ENCODE data around the gene CYP3A7. TPM values are rescaled to one million over a fixed set of nuclear protein-coding genes. Genes with fewer than 3 reads are reported as not detected.

CYP3A7 gene
- total and polyA plus RNA-seq, 9 of the 15 experiments (the other 6 are each of a cell fraction or from before 2014, with no cell fraction given) = 0.20 TPM; not detected in 8

DNA sequence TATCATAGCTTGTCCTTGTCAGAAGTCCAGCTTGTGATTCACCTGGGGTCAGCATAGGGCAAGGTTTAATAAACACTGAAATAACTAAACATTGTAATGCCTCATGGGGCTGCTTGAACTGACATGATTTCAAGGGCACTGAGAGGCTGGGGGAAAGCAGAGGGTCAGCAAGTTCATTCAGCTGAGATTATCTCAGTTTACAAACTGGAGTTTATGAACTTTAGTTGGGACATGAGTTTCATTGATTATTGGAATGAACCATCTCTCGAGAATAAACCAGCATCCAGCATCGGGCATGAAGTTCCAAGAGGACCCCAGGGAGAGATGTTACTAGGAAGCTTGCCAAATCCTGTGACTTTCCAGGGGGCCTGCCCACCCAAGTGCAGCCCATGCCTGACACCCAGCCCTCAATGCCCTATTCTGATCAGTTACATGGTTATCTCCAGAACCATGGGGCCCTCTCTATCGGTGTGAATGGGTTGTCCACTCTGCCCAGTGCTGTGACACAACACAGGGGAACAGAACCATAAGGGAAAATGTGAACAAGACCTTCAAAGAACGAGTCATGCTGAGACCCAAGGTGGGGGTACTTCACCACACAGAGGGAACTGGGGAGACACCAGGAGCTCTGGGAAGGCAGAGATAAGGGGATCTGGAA is 7.9 kb upstream of the CYP3A7 start:
- Histone ChIP-seq H3K9ac (ENCODE audit: insufficient read depth in 1 of 2, low read depth in 2 of 2, low read length in 2 of 2) (no peak overlapping the region), H3K4me3 (no peak overlapping the region), H3K9me3 (replicated peaks; ENCODE audit: control insufficient read depth, insufficient read depth, low read depth, low read length) (no peaks in the 10 kb centered on the region), H3K36me3 (ENCODE audit: control insufficient read depth, insufficient read depth, low read length) (no peaks in the 10 kb centered on the region), H3K4me2 (ENCODE audit: insufficient read depth, low read length) (no peak overlapping the region), H3K9me1 (ENCODE audit: control insufficient read depth, insufficient read depth, low read length) (no peaks in the 10 kb centered on the region), H3K27me3 (ENCODE audit: control insufficient read depth in 2 of 2, insufficient read depth in 2 of 2, low read length in 2 of 2) (no peaks in the 10 kb centered on the region), H3K4me1 (replicated peaks in 1 of 2; ENCODE audit: control insufficient read depth in 2 of 2, insufficient read depth in 2 of 2, low read length in 2 of 2) (no peaks in the 10 kb centered on the region), H4K20me1 (replicated peaks; ENCODE audit: control insufficient read depth, insufficient read depth, low read length) (no peaks in the 10 kb centered on the region), H3K79me2 (ENCODE audit: control insufficient read depth, insufficient read depth, low read length) (no peaks in the 10 kb centered on the region), H2AFZ (ENCODE audit: low read depth, low read length) (no peak overlapping the region), H3K27ac (ENCODE audit: extremely low read depth, low read depth, low read length) (no peak overlapping the region)
- TF ChIP-seq MLX (CRISPR knock-in tag; conservative IDR thresholded peaks at IDR 0.05) (no peak), MAFK (IDR thresholded peaks at IDR 0.05; ENCODE audit: low read length) (no peak)
- ATAC-seq (no peak), DNase-seq (ENCODE audit: extremely low read depth in 1 of 4, low spot score in 3 of 4) (no peak), FAIRE-seq (no peak)
- intact Hi-C loops (cut with micrococcal nuclease) = no loop called here
- BruUV-seq (replicated peaks) = no TSS peak
- in situ Hi-C loops (cut with MboI) = no loop called here
- ChIA-PET CTCF (ENCODE audit: low intra/inter-chr PET ratio) (no interaction called here), POLR2A (no interaction called here)
- WGBS (ENCODE audit: insufficient coverage, low coverage, missing lambda C conversion rate) = 5% methylated on average over 4 of the region's 4 CpGs

GRCh38 chr7:99741441-99741795 is 6.4 kb upstream of the CYP3A7 start:
- intact Hi-C loops (cut with micrococcal nuclease) = no loop called here
- Histone ChIP-seq H3K79me2 (ENCODE audit: control insufficient read depth, insufficient read depth, low read length) (no peaks in the 10 kb centered on the region), H4K20me1 (replicated peaks; ENCODE audit: control insufficient read depth, insufficient read depth, low read length) (no peaks in the 10 kb centered on the region), H3K9me1 (ENCODE audit: control insufficient read depth, insufficient read depth, low read length) (no peaks in the 10 kb centered on the region), H3K4me1 (replicated peaks in 1 of 2; ENCODE audit: control insufficient read depth in 2 of 2, insufficient read depth in 2 of 2, low read length in 2 of 2) (no peaks in the 10 kb centered on the region), H3K27me3 (ENCODE audit: control insufficient read depth in 2 of 2, insufficient read depth in 2 of 2, low read length in 2 of 2) (no peaks in the 10 kb centered on the region), H3K27ac (ENCODE audit: extremely low read depth, low read depth, low read length) (no peak overlapping the region), H3K4me3 (no peak overlapping the region), H3K4me2 (ENCODE audit: insufficient read depth, low read length) (no peak overlapping the region), H2AFZ (ENCODE audit: low read depth, low read length) (no peak overlapping the region), H3K36me3 (ENCODE audit: control insufficient read depth, insufficient read depth, low read length) (no peaks in the 10 kb centered on the region), H3K9me3 (replicated peaks; ENCODE audit: control insufficient read depth, insufficient read depth, low read depth, low read length) (no peaks in the 10 kb centered on the region), H3K9ac (ENCODE audit: insufficient read depth in 1 of 2, low read depth in 2 of 2, low read length in 2 of 2) (no peak overlapping the region)
- in situ Hi-C loops (cut with MboI) = no loop called here
- WGBS (ENCODE audit: insufficient coverage, low coverage, missing lambda C conversion rate) = 11% methylated on average over 2 of the region's 2 CpGs
- no peak for DNase-seq (ENCODE audit: extremely low read depth in 1 of 4, low spot score in 3 of 4)
- TF ChIP-seq ZNF316 (IDR thresholded peaks at IDR 0.05) = 0 out of 2 replicates have a peak, but pooled peaks have one; percentile 20
- TF ChIP-seq ETS2 (tag; IDR thresholded peaks at IDR 0.05; ENCODE audit: borderline replicate concordance, poor library complexity, severe bottlenecking) = no peak
- TF ChIP-seq ZBTB2 (IDR thresholded peaks at IDR 0.05) = no peak
- ChIA-PET POLR2A (no interaction called here), CTCF (ENCODE audit: low intra/inter-chr PET ratio) (no interaction called here)
- ATAC-seq = no peak
- BruUV-seq (replicated peaks) = no TSS peak
- no peak for FAIRE-seq
